GM21423 (cell line): ENCODE results near the gene PPP1R7.
A peak's percentile ranks its signal among the peaks of the same experiment; 100 is the strongest.

Experiments used
- ATAC-seq: cut with Tn5 transposase; IDR thresholded peaks from one replicate; pipeline ENCODE4 v1.9.1; 2021; ENCODE audit warnings: mild to moderate bottlenecking, moderate library complexity; ENCODE audit not compliant: unreplicated experiment

PPP1R7 gene

DNA sequence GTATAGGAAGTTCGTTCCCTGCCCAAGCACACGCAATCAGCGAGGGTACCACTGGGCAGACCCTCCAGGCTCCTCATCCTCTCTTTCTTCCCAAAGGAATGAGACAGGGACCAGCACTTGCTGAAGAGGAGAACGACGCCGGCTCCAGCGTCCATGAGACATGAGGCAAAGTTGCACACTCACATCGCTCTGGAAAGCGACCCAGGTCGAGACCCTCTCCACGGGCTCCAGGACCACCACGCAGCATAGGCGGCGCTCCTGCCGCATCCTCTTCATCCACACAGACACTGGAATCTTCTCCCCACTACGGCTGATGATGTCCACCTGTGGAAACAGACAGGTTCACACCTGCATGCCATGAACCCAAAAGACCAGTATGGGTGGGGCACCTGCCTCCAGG, 11.8 kb upstream of the PPP1R7 start:
- no peak for ATAC-seq

DNA sequence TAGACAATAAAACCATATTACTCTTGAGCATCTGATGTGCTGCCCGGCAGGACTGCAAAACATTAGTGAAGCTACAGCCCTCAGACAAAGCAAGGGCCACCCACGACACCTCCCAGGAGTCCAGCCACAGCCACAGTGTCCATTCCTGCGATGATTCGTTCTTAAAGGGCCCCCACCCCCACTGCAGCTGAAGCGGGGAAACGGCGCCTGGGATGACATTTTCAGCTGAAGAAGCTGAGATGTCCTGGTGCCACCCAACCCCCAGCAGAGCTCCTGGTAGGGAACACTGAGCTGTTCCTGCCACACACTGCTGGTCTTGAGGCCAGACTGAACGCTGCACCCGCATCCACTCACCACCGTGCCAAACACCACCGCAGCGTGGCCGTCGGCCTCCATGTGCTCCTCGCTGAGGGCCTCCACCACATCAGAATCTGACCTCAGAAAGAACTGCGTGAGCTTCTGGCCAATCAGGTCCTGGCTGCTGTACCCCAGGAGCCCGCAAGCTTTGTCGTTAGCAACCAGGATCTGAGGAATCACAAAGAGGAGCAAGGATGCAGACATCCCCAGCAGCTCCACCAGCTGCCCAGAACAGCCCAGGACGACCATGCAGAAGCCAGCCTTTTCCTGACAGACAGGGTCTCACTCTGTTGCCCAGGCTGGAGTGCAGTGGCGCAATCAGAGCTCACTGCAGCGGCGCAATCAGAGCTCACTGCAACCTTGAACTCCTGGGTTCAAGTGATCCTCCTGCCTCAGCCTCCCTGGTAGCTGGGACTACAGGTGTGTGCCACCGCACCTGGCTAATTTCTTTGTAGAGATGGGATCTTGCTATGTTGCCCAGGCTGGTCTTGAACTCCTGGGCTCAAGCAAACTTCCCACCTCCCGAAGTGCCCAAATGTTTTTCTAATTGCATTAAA, 10.5 kb upstream of the PPP1R7 start:
- ATAC-seq, result no peak

DNA sequence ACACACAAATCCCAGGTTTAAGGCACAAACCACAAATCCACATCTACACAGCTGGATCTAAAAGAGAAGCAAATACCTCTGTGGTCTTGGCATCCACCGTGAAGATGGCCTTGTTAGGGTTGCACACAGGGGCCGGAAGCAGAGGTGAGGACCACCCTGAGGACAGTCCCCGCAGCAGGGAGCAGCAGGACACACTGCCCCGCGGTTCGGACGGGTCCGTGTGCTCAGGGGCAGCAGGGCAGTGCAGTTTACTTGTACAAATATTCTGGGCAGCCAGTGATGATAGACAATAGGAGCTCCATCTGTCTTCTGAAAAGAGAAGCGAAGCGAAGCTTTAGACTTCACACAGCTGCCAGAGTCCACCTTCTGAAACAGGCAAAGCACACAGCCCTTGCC, 9.8 kb upstream of the PPP1R7 start:
- no peak for ATAC-seq

DNA sequence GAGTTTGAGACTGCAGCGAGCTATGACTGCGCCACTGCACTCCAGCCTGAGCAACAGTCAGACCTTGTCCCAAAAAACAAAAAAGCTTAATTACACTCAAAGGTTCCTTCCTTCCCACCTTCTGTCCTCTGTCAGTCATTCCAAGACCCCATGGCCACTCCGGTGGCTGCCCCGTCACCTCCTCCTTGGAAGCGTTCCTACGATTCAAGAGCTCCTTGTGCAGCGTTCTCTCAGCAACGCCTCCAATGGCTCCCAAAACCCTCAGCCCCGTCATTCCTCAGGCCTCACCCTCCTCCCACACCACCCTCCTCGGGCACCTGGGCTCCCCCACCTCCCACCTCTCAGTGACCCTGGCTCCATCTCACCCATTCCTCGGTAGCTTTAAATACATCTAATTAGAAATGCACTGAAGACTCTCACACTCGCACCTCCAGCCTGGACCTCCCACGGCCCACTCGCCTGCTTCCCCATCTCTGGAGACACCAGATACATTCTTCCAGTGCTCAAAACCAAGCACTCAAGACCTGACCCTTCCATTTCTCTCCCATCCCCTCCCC, 9.0 kb upstream of the PPP1R7 start:
- no peak for ATAC-seq

DNA sequence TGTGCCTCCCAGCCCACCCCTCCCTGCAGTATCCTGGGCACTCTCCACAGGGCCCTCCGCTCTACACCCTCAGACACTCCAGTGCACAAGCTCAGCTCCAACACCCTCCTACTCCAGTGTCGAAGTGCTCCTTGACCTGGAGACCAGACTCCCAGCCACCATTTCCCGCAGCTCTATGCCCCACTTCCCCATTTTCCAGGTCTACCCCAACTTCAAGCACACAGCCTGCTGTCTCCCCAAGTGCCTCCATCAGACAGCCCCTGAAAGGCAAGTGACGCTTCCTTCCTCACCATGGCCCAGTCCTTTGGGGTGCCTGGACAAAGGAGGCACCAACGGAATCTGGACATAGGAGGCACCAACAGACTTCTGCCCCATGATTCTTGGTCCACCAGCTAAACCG, 8.2 kb upstream of the PPP1R7 start:
- no peak for ATAC-seq

DNA sequence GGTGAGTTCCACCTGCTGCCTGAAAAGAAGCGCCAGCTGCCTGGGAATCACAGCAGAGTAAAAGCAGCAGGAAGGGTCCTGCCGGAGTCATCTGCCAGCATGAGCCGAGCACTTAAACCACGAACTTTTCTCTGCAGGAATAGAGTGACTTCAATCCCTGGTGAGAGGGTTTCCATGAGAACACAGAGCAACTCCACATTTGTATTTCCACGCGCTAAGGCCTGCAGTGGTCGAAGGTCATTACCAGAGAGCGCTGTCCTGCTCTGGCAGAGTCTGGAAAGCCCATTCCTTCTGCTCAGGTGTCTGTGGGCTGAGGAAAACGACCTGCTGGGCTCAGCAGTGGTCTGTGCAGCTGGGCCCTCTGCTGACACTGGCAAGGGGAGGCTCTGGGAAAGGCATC, 7.7 kb upstream of the PPP1R7 start:
- no peak for ATAC-seq

DNA sequence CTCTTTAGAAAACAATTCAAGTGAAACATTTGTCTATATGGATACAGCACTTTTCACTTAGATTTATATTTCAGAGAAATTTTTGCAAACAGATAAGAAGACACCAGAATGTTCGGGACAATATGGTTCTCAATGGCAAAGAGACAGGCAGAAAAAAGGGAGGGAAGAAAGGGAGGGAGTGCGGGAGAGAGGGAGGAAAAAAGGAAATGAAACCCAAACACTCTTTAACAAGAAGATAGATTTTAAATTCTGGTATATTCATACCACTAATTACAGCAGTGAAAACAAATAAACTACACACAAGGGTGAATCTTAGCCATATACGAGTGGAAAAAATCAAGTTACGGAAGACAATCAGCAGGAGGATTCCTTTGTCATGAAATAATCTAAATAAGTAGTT, 4.0 kb upstream of the PPP1R7 start:
- no peak for ATAC-seq

DNA sequence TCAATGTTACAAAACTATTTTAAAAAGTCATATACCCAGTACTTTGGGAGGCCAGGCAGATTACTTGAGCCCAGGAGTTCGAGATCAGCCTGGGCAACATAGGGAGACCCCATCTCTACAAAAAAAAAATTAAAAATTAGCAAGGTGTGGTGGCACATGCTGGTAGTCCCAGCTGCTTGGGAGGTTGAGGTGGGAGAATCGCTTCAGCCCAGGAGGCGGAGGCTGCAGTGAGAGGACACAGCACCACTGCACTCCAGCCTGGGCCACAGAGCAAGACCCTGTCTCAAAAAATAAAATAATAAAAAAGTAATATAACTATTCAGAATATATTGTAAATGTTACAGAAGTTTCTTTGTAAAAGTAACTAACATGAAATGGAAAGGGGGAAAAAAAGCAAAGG, 2.9 kb upstream of the PPP1R7 start:
- ATAC-seq, result no peak

DNA sequence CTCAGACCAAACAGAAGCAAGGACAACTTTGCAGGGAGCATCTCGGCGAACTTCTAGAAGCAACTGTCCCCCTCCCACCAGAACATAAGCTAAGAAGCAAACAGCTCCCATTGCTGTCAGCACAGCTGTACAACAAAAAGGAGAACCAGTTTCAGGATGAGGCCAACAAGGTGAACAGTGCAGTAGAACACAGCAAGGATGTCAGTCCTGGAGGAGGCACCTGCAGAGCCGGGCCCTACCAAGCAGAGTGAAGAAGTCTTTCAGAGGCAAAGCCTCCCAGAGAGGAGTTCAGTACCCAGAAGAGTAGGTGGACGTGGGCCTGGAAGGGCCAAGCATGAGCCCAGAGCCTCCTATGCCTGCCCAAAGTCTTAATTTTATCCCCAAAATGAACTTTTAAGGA, 2.0 kb upstream of the PPP1R7 start:
- no peak for ATAC-seq

DNA sequence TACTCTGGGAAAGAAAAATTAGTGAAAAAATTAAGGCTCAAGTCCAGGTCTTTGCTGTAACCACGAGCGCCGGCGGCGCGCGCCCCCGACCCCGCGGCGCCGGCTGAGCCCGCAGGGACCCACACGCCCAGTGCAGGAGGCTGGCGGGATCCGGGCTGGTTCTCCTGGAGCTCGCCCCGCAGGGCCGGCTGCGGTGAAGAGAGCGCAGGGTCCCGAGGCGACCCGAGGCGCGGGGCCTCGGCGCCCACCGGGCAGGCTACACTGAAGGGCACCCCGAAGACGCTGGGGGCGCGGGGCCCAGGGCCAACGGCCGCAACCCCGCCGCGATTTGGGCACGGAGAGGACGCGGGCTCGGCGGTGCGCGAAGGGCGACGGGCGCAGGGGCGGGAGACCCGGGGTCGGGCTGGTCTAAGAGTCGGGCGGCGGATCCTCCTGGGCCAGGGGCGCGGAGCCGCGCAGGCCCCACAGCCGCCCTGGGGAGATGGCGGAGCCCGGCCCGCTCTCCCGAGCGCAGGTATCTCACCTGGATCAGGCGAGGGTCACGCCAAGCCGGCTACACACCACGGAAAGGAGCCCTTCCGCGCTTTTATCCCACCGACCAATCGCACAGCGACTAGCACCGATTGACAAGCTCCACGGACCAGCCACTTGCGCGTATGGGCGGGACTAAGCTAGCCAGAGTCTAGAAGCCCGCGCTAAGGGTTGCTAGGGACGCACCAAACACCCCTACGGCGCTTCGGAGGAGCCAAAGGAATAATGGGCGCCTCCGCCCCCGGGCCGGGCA, 1.2 kb upstream of the PPP1R7 start, which contains the start of gene PASK:
PASK (minus strand) TSS at position 582 of the 784 bp plus-strand sequence. CDS start 6,440 bp downstream, outside the sequence.
- ATAC-seq, result peak; percentile 75

DNA sequence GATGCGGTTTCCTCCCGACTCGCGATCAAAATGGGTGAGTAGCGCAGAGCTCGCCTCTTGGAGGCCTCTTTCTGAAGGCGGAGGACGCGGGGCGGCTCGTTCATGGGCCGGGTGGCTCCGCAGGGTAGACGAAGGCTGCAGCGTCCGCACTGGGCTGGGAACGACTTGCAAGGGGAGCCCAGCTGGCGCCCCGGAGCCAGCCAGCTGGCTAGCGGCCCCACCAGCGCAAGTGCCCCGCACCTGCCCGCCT, 667 bp upstream of the PPP1R7 start:
- peak; percentile 12 for ATAC-seq

DNA sequence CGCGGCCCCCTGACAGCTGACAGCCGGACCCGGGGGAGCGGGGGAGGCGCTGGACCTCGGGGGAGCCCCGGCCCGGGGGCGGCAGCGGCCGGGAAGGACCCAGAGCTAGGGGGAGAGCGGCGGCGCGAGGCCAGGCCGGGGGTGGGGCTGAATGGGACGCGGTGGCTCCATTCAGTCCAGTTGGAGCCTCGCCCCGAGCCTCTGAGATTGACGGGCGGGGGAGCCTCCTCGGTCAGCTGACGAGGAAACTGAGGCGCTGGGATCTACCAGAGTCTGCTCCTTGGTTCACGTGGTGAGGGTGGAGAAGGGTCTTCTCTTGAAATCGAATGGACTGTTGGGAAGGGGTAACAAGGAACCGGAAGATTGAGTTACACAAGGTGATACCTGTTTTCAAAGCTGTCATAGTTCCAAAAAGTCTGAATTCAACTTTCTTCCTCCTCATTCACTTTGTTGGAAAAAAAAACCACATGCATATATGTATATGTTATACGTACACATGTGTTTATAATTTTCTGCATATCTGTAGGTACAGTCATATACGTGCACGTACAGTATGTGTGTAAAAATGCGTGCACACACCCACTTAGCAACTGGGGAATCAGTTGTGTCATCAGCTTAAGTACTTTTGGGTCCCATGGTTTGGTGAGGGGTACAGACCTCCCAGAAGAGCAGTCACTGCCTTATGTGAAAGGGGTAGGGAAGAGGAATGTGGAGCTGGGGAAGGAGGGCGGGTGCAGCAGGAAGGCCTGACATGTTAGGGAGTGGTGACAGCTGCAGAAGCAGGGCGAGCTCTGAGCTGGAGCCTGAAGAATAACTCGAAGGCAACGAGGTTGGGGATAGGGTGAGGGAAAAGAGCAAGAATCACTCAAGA, 628 bp downstream of the PPP1R7 start:
- ATAC-seq, result no peak

DNA sequence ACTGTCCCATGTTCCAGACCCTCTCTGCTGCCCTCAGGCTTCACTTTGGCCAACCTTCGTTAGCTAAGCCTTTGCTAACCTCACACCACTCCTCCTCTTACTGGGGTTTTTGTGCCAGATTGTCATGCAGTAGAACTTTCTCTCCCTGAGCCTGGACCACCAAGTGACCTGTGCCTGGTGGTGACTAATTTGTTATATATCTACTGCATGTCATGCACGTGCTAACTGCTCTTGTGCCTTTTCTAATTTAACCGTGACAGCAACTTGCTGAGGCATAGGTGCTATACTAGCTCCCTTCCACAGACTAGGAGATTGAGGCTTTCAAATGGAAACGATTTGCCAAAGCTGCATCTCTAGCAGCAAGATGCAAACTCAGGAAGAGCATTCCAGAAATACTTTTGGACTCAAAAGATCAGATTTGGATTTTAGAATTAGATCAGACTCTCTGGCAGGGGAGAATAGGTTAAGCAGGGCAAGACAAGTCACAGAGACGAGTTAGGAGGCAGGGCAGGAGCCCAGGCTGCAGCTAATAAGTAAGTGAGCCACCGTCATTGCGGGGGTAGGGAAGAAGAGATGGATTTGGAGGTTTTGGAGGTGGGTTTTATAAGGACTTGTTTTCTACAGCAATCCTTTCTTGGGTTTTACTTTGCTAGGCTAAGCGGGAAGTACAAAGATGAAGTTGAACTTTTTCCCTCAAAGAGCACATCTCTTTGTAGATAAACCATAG, 1.8 kb downstream of the PPP1R7 start:
- ATAC-seq, result no peak

DNA sequence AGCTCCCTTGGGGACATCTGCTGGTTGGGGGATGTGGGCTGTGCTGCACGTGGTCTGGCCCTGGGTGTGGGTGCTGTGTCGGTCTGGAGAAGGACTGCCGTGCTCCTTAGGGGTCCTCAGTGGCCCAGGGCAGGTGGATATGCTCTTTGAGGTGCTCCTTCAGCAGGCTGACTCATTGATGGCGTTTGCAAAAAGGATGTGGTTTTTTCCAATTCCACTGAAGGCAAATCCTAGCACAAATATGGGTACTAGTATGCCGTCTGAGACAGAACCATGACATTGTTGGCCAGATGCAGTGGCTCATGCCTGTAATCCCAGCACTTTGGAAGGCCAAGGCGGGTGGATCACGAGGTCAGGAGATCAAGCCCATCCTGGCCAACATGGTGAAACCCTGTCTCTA, 3.3 kb downstream of the PPP1R7 start:
- ATAC-seq, result no peak

DNA sequence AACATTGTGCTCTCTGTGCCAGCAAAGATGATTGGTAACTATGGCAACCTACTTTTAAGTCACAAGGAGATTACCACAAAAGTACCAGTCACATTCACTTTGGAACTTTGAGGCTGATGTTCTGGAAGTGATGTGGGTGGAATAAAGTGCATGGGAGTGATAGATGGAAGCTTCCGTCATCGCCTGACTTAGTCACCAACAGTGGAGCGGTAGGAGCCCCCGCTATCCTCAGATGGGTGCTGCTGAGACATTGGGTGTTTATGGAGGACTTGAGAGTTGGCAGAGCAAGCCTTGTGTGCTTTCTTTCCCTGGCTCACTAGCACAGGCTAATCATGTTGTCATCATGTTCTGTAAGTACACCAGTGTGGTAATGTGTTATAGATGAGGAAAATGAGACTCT, 4.6 kb downstream of the PPP1R7 start:
- no peak for ATAC-seq

DNA sequence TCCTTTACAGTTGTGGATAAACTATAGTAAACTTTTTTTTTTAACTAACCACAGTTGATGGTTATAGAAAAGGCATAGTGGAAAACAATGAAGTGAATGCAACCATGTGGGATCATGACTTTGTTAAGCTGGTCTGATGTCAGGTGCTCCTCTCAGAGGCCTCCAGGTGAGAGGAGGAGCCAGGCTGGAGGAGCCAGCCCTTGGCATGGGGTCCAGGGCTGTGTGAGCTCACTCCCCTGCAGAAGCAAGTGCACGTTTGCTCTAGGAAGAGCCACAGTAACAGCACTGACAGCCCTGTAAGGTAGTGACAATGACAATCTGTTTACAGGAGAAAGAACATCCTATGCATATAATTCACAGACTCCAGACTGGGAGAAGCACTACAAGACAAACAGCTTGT, 5.7 kb downstream of the PPP1R7 start:
- no peak for ATAC-seq

DNA sequence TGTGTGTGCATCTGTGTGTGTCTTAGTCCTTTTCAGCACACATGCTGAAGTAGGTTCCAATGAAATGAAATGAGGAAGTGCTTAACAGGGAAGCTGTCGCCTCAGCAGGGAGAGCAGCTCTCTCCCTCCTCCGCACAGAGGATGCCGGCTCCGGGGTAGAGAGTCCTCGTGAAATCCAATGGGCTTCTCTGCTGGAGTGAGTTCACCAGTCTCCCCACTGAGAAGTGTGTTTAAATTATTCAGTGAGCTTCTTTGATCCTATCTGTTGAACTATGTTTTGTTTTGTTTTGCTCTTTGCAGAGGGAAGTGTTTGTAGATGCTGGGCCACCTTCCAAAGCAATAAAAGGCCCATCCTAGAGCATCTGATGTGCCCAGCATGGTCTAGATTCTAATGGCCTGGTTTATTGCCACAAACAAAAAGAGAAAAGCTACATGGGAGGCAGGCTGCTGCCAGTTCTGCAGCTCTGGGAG, 6.7 kb downstream of the PPP1R7 start:
- ATAC-seq, result no peak

DNA sequence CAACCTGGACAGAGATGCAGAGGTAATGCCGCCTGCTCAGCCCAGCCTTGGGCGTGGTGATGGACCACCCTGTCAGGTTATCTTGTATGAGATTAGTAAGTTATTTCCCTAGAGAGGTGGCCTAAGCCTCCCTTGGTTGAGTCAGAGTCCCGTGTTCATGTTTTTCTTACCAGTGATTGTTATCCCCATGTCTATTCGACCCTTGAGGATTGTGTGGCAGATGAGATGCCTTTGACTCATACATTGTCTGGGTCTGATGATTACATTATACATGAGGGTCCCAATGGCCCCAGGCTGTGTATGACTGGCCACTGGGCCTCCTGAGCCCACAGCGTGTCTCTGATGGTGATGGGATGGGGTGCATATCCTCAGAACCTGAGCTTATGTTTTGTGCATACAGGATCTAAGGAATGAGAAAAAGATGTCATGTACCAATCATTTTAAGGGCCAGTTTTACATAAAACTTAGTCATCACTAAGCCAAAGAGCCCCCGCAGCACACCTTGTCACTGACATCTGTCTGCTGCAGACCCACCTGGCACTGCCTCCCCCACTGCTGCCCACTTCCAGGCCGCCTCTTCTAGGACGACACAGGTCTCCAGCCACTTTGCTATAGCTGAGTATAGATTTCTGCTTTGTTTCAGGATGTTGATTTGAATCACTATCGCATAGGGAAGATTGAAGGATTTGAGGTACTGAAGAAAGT, 7.7 kb downstream of the PPP1R7 start:
- no peak for ATAC-seq

DNA sequence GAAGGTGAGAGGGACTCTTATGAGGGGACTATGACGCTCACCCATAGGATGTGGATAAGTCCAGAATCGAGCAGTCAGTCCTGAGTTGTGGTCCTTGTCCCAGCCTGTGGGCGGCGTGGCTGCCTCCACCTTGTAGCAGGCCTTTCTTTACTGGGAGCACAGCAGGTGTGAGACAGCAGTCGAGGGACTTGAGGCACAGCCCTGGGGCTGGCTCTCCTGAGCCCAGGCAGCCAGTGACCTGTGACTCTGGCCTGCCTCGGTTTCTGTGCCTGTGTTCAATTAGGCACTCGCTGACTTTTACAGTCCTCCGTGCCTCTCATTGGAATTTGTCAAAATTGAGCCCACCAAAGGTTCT, 8.3 kb downstream of the PPP1R7 start:
- no peak for ATAC-seq

DNA sequence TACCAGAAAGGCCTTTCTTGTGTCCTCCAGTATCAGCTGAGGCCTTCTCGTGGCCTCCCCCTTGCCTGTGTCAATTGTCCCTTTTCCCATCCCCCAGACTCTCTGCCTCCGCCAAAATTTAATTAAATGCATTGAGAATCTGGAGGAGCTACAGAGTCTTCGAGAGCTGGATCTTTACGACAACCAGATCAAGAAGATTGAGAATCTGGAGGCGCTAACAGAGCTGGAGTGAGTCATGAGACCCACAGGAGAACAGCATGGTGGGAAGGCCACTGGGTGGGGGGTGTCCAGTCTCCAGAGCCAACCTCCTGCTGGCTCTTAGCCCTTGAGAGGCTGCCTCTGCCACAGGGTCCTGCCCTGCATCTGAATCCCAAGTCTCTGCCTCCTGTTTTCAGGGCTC, 8.8 kb downstream of the PPP1R7 start:
- ATAC-seq, result no peak
